HK-2 (cell line): ENCODE results near the gene CACNA1A.
A peak's percentile ranks its signal among the peaks of the same experiment; 100 is the strongest.
"Not testable (repeated sequence)": the region's sequence is repeated elsewhere in the genome, so short reads cannot be mapped to it uniquely, and the experiment has no call there.

ENCODE experiments used
- DNase-seq: peaks from one replicate; pipeline ENCODE4 v3.0.0-alpha.2; 2018; ENCODE audit not compliant: unreplicated experiment

CACNA1A gene

DNA sequence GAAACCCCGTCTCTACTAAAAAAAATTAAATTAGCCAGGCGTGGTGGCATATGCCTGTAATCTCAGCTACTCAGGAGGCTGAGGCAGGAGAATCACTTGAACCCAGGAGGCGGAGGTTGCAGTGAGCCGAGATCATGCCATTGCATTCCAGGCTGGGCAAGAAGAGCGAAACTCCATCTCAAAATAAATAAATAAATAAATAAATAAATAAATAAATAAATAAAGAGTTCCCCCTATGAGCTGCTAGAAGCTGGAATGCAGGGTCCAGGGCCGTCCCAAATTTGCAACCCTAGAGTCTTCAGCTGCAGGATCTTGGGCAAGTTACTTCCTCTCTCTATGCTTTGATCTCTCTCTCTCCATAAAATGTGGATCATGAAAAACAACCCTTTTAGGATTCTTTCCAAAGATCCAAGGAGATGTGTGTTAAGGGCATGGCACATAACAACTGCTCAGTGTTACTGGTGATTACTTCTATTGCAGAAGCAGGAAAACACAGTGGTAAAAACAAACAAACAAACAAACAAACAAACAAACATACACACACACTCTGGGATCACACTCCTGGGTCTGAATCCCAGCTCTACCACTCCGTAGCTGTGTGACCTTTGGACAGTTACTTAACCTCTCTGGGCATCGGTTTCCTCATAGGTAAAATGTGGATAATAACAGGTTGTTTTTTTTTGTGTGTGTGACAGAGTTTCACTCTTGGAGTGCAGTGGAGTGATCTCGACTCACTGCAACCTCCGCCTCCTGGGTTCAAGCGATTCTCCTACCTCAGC, 78.8 kb downstream of the CACNA1A start:
- DNase-seq, result no peak

DNA sequence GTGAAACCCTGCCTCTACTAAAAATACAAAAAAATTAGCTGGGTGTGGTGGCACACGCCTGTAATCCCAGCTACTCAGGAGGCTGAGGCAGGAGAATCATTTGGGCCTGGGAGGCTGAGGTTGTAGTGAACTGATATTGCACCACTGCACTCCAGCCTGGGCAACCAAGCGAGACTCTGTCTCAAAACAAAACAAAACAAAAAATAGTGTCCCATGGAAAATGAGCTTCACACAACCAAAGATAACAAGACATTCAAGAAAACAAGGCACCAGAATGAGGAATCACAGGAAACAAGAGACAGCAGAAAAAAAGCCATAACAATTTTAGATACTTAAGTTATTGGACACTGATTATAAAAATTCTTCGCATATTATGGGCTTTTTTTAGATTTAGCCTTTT, 80.4 kb downstream of the CACNA1A start:
- DNase-seq, result not testable (repeated sequence)

DNA sequence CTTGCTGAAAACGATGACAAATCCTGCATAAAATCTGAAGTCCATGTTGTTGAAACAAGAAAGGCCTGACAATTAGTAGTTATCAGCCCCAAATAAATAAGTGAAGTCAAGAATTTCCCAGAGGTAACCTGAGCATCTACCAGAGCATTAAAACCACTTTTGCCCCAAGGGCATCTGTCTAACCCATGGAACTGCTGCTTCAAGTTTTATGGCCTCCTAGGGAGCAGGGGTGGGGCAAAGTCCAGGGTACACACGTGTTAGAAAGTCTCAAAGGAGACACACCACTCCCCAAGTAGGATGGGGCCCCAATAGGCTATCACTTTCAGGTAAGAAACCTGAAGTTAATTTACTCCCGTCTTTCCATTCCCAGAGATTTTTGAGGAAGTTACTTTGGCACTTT, 81.1 kb downstream of the CACNA1A start:
- DNase-seq, result no peak

DNA sequence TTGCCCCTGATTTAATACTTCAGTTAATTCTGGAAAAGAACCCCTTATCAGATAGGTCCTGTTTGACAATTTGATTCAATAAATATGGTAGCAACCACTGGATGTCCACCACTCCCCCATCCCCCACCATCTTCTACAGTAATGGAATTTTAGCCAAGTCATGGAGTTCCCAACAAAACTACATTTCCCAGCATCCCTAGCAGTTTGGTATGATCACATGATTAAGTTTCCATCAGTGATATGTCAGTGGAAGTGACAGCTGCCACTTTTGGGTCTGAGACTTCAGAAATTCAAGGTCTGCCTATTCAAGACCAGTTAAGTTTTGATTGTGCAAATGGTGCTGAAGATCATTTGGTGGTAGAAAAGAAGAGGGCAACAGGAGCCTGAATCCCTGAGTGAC, 85.5 kb downstream of the CACNA1A start:
- DNase-seq, result no peak

DNA sequence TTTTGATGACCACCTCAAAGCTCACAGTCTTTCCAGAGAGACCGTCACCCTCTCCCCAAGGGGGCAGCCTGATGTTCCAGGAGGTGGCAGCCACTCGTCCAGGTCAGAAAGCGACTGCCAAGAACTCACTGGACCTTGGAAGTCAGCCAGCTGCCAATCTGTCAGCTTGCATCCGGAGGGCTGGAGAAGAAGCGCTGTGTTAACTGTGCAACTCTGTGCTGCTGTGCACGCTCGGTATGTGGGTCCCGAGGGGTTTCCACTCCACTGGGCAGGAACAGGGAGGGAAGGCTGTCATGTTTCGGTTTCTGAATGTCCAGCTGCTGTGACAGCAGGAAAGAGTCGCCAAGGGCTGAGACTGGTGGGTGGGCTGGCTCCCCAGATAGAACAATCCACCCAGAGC, 89.2 kb downstream of the CACNA1A start:
- no peak for DNase-seq

DNA sequence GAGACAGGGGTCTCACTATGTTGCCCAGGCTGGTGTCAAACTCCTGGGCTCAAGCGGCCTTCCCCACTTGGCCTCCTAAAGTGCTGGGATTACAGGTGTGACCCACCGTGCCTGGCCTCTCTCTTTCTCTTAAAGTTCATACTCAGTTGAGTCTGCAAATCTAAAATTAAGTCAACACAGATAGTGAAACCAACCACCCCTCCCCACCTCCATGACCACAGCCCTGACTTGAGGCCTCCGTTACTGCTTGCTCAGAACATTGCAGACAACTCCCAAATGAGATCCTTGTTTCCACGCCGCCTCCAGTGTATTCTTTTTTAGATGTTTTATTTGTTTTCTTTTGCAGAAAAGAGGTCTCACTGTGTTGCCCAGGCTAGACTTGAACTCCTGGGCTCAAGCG, 94.4 kb downstream of the CACNA1A start:
- DNase-seq, result no peak

DNA sequence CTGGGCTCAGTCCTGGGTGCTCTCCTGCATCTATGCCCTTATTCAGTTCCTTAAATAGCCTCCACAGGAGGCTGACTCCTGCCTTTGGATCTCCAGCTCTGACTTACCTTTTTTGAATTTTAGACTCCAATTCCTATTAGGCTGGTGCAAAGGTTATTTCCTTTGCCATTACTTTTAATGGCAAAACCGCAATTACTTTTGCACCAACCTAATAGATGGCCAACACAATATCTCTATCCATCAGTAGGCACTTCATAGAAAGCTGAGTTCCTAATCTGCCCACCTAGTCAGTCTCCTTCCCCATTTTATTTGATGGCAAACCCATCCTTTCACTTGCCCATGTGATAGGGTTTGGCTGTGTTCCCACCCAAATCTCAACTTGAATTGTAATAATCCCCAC, 95.3 kb downstream of the CACNA1A start:
- DNase-seq, result no peak

DNA sequence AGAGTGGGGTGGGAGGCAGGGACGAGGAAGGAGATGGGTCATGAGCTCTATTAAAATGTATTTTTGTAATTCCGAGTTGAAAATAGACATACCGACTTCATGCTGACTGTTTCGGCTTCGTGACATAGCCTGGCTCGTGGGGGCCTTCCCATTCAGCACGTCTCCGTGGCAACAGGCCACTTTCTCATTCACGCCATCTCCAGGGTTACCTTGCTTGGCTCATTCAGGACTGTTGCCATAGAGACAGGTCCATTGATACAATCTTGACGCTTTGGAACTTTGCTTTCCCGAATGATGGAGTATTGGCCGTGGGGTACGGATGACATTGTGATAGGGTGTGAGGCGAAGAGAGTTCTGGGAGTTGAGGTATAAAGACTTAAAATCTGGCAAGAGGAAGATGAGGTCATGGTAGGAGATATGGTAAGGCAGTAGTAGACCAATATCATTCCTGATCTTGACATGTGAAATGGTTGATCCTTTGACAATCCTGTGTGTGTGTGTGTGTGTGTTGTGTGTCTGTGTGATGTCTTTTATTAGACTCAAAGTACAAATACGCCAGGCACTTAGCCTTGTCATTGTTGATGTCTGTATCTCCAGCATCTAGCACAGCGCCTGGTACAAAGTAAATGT, 97.3 kb downstream of the CACNA1A start:
- no peak for DNase-seq

DNA sequence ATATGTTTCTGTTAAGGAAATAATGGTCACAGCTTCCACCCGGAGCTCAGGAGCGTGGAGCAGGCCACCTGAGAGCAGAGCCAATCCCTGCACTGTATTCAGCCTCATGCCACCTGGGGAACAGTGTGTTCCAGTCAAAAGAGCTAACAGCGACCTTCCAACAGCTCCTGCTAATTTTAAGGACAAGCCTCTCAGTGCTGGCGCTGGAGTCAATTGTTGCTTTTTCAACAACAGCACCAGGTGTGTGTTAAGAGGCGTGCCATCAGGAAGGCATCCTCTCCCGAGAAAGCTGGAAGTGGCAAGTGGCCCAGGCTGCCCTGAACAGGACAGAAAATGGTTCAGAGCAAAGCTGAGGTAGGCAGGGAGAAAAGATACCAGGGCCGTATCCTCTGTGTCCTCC, 102.0 kb downstream of the CACNA1A start:
- DNase-seq, result no peak

DNA sequence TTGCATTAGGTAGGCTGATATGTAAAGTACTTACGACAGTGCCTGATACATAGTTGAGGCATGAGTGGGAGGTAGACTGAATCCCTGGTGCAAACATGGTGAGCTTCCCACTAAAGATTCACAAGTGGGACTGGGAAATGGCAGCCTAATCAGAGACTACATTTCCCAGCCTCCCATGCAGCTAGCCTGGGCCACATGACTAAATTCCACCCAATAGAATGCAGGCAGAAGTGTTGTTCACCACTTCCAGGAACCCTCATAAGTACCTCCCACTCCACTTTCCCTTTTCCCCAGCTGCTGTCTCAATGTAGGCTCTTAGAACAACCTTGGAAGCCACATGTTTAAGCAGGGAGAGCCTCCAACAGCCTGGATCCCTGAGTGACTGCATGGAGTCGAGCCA, 104.9 kb downstream of the CACNA1A start:
- DNase-seq, result no peak

DNA sequence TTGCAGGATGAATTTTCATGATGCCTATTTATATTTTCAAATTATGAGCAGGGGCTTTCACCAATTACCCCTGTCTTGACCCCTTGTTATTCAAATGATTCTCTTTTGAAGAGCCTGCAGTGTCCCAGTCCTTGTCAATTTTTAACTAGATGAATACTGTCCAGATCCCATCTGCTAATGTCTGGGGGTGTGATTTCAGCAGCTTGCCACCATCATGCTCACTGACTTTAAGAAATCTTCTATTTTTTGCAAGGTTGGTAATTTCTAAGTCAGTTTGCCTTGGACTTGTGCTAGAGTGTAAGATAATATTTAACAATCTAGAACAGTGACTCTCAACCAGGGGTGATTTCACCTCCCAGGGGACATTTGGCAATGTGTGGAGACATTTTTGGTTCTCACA, 106.0 kb downstream of the CACNA1A start:
- no peak for DNase-seq

DNA sequence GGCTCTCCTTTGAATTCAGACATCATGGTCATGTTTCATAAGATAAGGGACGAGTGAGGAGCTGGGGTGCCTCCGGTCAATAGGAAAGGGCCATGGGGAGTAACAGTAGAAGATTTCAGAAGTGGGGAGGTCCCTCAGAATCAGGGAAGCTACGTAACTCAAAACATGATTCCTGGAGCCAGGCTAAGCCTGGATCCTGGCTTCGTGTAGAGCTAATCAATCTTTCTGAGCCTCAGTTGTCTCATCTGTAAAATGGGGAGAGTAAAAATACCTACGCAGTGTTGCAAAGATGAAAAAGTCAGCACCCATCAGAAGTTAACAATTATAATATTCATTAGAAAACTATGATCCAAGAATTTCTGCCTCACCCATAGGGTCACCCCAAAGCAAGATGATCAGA, 106.5 kb downstream of the CACNA1A start:
- DNase-seq, result no peak

DNA sequence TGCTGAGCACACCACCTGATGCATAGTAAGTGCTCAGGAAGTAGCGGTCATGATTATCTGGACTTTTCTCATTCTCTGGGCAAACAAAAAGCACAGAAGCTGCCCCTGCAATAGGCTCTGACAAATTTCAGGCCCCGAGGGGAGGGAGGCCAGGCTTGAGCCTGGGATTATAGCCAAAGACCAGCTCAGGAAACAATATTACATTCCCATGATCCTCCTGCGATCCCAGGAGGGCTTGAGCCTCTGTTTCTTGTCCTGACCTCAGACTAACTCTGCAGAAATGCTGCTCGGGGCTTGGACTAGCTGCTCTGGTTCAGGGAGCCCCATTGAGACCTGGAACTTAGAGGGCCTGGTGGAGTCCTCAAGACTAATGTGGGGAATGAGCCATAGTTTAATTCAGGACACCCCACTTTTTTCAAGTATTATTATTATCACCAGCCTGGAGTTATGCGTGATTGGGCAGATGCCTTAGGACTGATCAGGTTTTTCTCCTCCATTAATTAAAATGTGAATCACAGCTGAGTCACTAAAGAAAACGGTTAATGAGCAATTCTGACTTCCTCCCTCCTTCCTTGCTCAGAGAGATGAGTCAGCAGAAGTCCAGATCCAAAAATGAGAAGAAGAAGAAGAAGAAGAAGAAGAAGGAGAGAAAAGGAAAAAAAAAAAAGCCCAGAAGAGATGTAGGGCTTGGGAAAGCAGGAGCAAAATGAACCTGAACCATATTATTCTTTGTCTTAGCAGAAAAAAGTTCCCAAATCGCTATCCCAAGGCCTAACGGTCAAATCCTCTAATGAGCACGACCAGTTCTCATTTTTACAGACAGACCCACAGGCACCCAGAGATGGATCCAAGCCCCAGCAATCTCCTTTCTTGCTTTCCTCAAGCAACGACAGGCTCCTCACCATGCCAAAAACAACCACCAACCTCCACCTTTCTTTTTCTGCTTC, 107.2 kb downstream of the CACNA1A start:
- DNase-seq, result peak; percentile 48

DNA sequence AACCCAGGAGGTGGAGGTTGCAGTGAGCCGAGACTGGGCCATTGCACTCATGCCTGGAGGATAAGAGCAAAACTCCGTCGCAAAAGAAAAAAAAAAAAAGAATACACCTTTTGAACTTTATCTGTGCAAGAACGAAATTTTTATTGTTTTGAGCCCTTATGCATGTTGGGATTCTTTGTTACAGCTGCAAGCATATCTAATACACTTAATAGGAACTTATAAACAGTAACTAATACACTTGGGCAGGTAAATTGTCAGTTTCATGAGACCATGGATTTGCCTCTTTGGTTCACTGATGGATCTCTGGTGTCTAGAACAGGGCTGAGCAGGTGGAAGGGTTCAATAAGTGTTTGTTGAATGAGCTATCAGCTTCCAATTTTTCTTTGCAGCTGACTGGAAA, 108.1 kb downstream of the CACNA1A start:
- no peak for DNase-seq

DNA sequence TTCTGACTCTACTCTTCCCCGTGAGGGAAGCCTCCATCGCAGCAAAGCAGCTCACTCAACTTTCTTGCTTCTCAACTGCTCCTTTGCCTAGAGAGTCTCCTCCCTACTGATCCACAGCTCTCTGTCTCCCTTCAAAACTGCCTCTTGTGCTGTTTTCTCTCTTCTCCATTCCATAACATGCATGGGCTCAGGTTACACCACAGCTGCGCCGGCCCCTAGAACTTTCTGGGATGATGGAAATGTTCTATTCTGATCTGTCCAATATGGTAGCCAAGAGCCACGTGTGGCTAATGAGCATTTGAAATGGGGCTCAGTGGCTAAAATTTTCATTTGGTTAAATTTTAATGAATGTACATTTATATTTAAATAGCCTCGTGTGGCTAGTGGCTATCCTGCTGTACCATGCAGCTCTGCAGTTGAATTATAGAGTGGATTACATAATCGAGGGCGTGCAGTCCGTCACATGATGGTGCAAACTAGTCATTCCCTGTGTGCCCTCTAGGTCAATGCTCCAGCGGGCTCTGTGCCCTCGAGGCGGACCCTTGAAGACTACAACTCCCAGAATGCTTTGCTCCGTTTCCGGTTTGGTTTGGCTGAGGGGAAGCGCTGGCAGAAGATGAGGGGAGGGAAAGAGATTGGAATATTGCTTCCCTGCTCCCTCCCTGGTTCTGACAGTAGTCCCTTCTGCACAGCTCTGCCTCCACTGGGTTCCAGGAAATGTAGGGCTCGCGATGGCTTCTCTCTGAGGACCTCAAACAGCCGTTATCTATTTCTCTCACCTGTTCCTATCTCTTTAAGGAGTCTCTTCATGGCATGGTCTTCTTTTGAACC, 109.8 kb downstream of the CACNA1A start:
- no peak for DNase-seq

DNA sequence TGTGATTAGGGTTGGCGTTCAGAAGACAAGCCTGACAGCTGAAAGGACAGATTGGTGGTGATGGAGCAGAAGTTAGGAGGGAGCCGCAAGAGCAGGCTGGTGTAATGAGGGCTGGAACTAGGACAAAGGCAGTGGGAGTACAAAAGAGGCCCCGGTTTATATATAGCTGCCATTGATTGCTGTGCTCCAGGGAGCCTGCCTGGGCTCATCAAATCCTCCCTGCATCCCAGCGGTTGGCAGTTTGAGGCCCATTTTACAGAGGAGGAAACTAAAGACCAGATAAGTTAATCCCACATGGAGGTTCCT, 123.7 kb downstream of the CACNA1A start:
- DNase-seq, result no peak

DNA sequence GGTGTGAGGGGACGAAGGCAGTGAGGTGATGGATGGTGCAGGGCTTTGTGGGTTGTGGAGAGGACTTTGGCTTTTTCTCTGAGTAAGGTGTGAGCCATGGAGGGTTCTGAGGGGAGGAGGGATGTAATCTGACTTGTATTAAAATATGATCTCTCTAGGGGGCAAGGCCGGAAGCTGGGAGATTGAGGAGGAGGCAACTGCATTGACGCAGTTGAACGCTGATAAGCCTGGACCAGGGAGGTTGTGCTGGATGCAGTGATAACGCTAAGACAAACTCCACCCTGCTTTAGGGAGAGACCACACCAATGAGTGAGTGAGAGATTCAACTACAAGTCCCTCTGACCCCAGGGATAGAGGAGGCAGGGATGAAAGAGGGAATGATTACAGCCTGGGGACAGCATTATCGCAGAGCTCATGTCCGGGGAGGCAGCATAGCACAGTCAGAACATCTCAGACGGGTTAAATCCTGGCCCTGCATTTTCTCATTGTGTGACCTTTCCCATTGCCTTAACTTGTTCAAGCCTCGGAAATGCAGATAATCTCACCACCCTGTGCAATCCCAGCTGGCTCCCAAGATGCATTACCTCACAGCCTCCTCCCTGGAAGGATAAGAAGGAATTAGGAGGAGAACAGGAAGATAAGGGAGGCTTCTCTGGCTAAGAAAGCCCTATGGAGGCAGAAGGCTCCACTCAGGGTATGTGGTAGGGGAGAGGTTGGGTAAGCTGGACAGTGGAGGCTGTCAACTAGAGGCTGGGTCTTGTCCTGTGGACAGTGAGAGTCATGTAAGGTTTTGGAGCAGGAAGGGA, 124.2 kb downstream of the CACNA1A start:
- DNase-seq, result no peak

DNA sequence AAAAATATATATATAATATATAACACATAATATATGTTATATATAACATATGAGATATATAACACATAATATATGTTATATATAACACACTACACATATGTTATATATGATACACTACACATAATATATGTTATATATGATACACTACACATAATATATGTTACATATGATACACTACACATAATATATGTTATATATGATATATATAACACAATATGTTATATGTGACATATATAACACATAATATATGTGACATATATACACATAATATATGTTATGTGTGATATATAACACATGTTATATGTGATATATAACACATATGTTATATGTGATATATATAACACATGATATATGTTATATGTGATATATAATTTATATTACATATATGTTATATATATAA, 129.7 kb downstream of the CACNA1A start:
- DNase-seq, result no peak

DNA sequence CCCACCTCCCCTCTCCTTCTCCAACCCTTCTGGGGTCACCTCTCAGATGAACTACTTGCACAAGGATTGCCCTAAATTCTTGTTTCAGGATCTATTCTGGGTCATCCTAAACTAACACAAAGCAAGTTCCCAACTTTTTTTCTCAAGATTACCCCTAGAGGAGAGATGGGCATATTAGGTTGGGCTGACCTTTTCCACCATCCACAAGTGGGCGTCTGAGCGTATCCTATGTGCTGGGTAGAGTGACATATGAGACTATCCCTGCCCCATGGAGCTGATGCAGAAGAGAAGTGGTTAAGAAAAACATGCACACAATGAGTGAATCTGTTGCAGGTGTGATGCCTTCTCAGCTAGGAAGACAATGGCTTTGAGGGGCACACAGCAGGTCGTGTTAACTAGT, 132.7 kb downstream of the CACNA1A start:
- DNase-seq, result no peak

DNA sequence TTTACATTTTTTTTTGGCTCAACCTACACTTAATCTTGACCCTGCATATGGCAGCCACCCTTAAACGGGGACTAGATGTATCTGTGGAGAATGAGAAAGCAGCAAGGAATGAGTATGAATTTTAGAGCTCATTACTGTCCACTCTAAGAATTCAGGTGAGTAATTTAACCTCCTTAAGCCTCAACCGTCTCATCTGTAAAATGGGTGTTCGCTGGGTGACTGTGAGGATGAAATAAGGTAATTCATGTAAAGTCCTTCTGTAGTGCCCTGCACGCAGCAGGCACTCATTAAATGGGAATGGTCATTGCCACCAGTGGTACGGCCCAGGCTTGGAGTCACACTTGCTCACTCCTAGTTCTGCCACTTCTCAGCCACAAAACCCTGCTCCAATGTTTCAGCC, 135.3 kb downstream of the CACNA1A start:
- DNase-seq, result no peak

DNA sequence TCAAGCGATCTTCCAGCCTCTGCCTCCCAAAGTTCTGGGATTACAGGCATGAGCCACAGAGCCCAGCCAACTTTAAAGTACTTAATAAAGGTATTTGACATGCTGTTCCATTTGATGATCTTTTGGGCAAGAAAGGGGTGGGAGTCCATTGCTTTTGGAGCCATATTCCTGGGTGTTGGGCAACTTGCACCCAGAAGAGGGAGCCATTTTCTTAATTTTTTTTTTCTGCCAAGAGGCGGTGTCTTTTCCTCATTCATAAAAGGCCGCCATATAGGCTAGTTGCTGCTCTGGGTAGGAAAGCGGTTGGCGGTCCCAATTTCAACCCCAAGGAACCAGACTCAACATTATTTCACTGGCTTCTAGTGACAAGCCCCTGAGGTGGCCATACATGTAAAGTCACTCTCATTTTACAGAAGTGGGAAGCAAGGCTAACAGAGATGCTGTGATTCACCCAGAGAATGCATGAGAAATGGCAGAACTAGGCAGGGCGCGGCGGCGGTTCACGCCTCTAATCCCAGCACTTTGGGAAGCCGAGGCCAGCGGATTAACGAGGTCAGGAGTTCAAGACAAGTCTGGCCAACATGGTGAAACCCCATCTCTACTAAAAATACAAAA, 139.6 kb downstream of the CACNA1A start:
- DNase-seq, result peak; percentile 11
